PC-9 (cell line): ENCODE results near the gene ARHGEF17. TPM values are rescaled to one million over a fixed set of nuclear protein-coding genes. Genes with fewer than 3 reads are reported as not detected.

Experiments
- BruUV-seq: library from RNA; stranded (reverse); fragments of 400-500 nt; replicated peaks from 2 replicates; lab custom pipeline; 2021; lab: Mats Ljungman, UMichigan
- CTCF ChIA-PET: fragments of 300-600 bp; sonication (Branson Sonifier 250); formaldehyde crosslinking; loops from one replicate; lab custom pipeline; 2022; ENCODE audit warnings: antibody characterized with exemption; lab: Charles Lee
- POLR2A ChIA-PET: fragments of 300-600 bp; sonication (Branson Sonifier 250); formaldehyde crosslinking; loops from one replicate; lab custom pipeline; 2022; ENCODE audit warnings: antibody characterized with exemption; ENCODE audit not compliant: unreplicated experiment; lab: Charles Lee
- DNase-seq, 2 experiments: peaks; one replicate each; pipeline versions ENCODE4 v3.0.0 to v3.0.0-alpha.2; 2015 to 2022; ENCODE audit warnings: mixed read lengths in 1 of 2
- H2AFZ ChIP-seq: fragments of 200-600 bp; sonication (generic); 2 replicates; pipeline ENCODE4 v1.8.1; 2017; ENCODE audit warnings: antibody characterized with exemption
- H3F3A ChIP-seq: fragments of 200-600 bp; sonication (generic); 2 replicates; pipeline ENCODE4 v1.8.1; 2017; ENCODE audit warnings: antibody characterized with exemption, mild to moderate bottlenecking, low read depth; ENCODE audit not compliant: insufficient read depth
- H3K27ac ChIP-seq: fragments of 200-600 bp; sonication (generic); 2 replicates; pipeline ENCODE4 v1.6.1; 2016; ENCODE audit warnings: mixed run types
- H3K27me3 ChIP-seq: fragments of 200-600 bp; sonication (generic); 2 replicates; pipeline ENCODE4 v1.6.1; 2016; ENCODE audit warnings: low read depth, mixed run types; ENCODE audit not compliant: insufficient read depth
- H3K36me3 ChIP-seq: fragments of 200-600 bp; sonication (generic); 2 replicates; pipeline ENCODE4 v1.6.1; 2016; ENCODE audit warnings: low read depth, mixed run types
- H3K4me1 ChIP-seq: fragments of 200-600 bp; sonication (generic); replicated peaks from 2 replicates; pipeline ENCODE4 v1.6.1; 2016; ENCODE audit warnings: mixed run types; ENCODE audit not compliant: insufficient read depth
- H3K4me2 ChIP-seq: fragments of 200-600 bp; sonication (generic); 2 replicates; pipeline ENCODE4 v1.6.1; 2017; ENCODE audit warnings: mixed run types
- H3K4me3 ChIP-seq: fragments of 200-600 bp; sonication (generic); 2 replicates; pipeline ENCODE4 v1.6.1; 2016; ENCODE audit warnings: mixed run types
- H3K79me2 ChIP-seq: fragments of 200-600 bp; sonication (generic); 2 replicates; pipeline ENCODE4 v1.6.1; 2017; ENCODE audit warnings: low read depth, mixed run types
- H3K9me2 ChIP-seq: fragments of 200-600 bp; sonication (generic); 2 replicates; pipeline ENCODE4 v1.8.1; 2017; ENCODE audit warnings: mild to moderate bottlenecking; ENCODE audit not compliant: insufficient read depth
- H3K9me3 ChIP-seq: fragments of 200-600 bp; sonication (generic); 2 replicates; pipeline ENCODE4 v1.8.1; 2016; ENCODE audit warnings: low read depth; ENCODE audit not compliant: insufficient read depth
- H4K20me1 ChIP-seq: fragments of 200-600 bp; sonication (generic); 2 replicates; pipeline ENCODE4 v1.8.1; 2017; ENCODE audit not compliant: insufficient read depth
- EZH2 ChIP-seq: fragments of 200-600 bp; sonication (generic); IDR thresholded peaks from 2 replicates; pipeline ENCODE4 v1.8.0; 2017; ENCODE audit warnings: antibody characterized with exemption, low read depth
- intact Hi-C: fragments of 100-400 bp; cut with micrococcal nuclease; formaldehyde crosslinking; loops from one replicate; pipeline ENCODE4 v1.10.0; 2022; ENCODE audit not compliant: unreplicated experiment
- total RNA-seq: library from RNA; stranded (reverse); gene quantifications from 2 replicates; pipeline ENCODE4 v1.2.3, GENCODE V29; 2021
- TF ChIP-seq, protein P1 (sequence below): fragments of 200-600 bp; sonication (generic); conservative IDR thresholded peaks from 2 replicates; pipeline ENCODE4 v1.6.1; 2017; ENCODE audit warnings: mixed run types, antibody characterized with exemption, mild to moderate bottlenecking, moderate library complexity

ARHGEF17 gene
- total RNA-seq, 1 experiment from 2014 or later = 56.9 TPM

DNA sequence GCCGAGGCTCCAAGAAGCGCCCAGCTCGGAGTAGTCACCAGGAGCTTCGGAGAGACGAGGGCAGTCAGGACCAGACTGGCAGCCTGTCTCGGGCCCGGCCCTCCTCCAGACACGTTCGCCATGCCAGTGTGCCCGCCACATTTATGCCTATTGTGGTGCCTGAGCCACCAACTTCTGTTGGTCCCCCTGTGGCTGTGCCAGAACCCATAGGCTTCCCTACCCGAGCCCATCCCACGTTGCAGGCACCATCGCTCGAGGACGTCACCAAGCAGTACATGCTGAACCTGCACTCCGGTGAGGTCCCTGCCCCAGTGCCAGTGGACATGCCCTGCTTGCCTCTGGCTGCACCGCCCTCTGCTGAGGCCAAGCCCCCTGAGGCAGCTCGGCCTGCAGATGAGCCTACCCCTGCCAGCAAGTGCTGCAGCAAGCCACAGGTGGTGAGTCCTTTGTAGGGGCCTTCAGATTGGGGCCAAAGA lies 3.4 kb downstream of the ARHGEF17 start:
- H3K27me3 ChIP-seq = no peaks in the 10 kb centered on the region
- H2AFZ ChIP-seq = no peak overlapping the region
- TF ChIP-seq, protein P1, sequence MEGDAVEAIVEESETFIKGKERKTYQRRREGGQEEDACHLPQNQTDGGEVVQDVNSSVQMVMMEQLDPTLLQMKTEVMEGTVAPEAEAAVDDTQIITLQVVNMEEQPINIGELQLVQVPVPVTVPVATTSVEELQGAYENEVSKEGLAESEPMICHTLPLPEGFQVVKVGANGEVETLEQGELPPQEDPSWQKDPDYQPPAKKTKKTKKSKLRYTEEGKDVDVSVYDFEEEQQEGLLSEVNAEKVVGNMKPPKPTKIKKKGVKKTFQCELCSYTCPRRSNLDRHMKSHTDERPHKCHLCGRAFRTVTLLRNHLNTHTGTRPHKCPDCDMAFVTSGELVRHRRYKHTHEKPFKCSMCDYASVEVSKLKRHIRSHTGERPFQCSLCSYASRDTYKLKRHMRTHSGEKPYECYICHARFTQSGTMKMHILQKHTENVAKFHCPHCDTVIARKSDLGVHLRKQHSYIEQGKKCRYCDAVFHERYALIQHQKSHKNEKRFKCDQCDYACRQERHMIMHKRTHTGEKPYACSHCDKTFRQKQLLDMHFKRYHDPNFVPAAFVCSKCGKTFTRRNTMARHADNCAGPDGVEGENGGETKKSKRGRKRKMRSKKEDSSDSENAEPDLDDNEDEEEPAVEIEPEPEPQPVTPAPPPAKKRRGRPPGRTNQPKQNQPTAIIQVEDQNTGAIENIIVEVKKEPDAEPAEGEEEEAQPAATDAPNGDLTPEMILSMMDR = no peak
- no peak for TF ChIP-seq EZH2
- peaks cover 35% of the 10 kb centered on the region for H3K79me2 ChIP-seq
- H3K36me3 ChIP-seq = no peaks in the 10 kb centered on the region
- peaks cover 38% of the 10 kb centered on the region for H3K4me1 ChIP-seq
- no peaks in the 10 kb centered on the region for H3K9me2 ChIP-seq
- H3F3A ChIP-seq = peaks cover 21% of the 10 kb centered on the region; the same call in 1 of the 2 replicates
- H3K4me2 ChIP-seq = peak overlapping the region; percentile 17
- ChIA-PET POLR2A (no interaction called here), CTCF (no interaction called here)
- BruUV-seq = no TSS peak
- H4K20me1 ChIP-seq = peaks cover 30% of the 10 kb centered on the region
- H3K4me3 ChIP-seq = no peak overlapping the region
- H3K27ac ChIP-seq = no peak overlapping the region
- intact Hi-C loops = no loop called here
- DNase-seq = no peak
- no peaks in the 10 kb centered on the region for H3K9me3 ChIP-seq

DNA sequence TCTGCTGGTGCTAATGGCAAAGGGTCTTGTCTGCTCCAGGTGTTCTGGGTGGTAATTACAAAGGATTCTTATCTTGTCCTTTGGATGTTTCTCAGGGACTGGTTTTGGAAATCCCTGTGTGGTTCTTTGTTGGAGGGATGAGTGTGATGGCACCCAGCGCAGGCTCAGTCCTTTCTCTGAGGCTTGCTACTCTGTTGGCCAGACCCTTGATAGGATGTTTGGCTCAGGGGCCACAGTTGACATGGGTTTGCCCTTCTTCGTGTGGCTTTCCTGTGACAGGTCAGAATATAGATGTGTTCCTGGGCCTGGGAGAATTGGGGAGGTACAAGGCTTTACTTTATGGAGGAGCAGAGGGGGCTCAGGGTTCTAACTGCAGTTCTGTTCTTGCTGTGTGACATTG lies 4.0 kb downstream of the ARHGEF17 start:
- Histone ChIP-seq H4K20me1 (peaks cover 34% of the 10 kb centered on the region), H3K79me2 (peaks cover 35% of the 10 kb centered on the region), H3K4me2 (peak overlapping the region; percentile 17), H3K4me1 (peaks cover 32% of the 10 kb centered on the region), H2AFZ (no peak overlapping the region), H3F3A (peaks cover 19% of the 10 kb centered on the region; the same call in 1 of the 2 replicates), H3K9me2 (no peaks in the 10 kb centered on the region), H3K36me3 (no peaks in the 10 kb centered on the region), H3K27me3 (no peaks in the 10 kb centered on the region), H3K27ac (no peak overlapping the region), H3K4me3 (no peak overlapping the region; the same call in 1 of the 2 replicates), H3K9me3 (no peaks in the 10 kb centered on the region)
- ChIA-PET CTCF (no interaction called here), POLR2A (no interaction called here)
- BruUV-seq = no TSS peak
- intact Hi-C loops = no loop called here
- TF ChIP-seq, protein P1 = no peak
- TF ChIP-seq EZH2 = no peak
- no peak for DNase-seq

DNA sequence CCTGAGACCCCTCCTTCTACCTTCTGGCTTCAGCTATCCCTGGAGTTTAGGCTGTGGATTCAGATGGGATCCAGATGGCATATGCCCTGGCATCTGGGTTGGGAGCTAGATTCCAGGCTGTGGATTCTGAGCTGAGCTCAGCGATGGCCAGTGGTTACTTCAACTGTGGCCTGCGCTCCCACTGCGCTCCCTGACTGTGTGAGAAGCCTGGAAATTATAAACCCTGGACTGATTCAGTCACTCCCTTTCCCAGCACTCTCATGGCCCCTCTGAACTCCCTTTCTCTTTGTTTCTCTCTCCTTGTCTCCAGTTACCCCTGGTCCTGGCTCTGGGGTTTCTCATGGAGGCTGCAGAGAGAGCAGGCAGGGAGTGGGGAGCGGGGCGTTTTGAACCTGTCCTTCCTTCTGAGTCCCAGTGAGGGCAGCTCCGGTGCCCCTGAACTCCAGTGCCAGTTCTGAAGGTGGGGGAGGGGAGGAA lies 4.8 kb downstream of the ARHGEF17 start:
- no peak overlapping the region for H3K27ac ChIP-seq
- POLR2A ChIA-PET = no interaction called here
- no peak overlapping the region for H2AFZ ChIP-seq
- CTCF ChIA-PET = interaction anchor here (1.2 kb wide), 1 partner anchor 22 kb away, joined by 3 read pairs; no protein-coding TSS in a partner anchor
- peaks cover 36% of the 10 kb centered on the region for H4K20me1 ChIP-seq
- no peaks in the 10 kb centered on the region for H3K9me3 ChIP-seq
- no peaks in the 10 kb centered on the region for H3K27me3 ChIP-seq
- DNase-seq = no peak
- H3K4me3 ChIP-seq = no peak overlapping the region
- H3K79me2 ChIP-seq = peaks cover 35% of the 10 kb centered on the region
- H3K4me1 ChIP-seq = peaks cover 32% of the 10 kb centered on the region
- H3F3A ChIP-seq = peaks cover 17% of the 10 kb centered on the region; the same call in 1 of the 2 replicates
- TF ChIP-seq, protein P1 = no peak
- no peak for TF ChIP-seq EZH2
- H3K9me2 ChIP-seq = no peaks in the 10 kb centered on the region
- no peaks in the 10 kb centered on the region for H3K36me3 ChIP-seq
- intact Hi-C loops = no loop called here
- BruUV-seq = no TSS peak
- peak overlapping the region; percentile 17 for H3K4me2 ChIP-seq
